ENCODE results near the gene SORBS1.

The SORBS1 gene

GRCh38 chr10:95513941-95514392 is 47.2 kb downstream of the SORBS1 start:
- no peak for DNase-seq (ENCODE audit: low read depth)

GRCh38 chr10:95513008-95513589 is 48.1 kb downstream of the SORBS1 start:
- DNase-seq (ENCODE audit: low read depth): no peak

- no peak for DNase-seq (ENCODE audit: low read depth)
Measured at GRCh38 chr10:95511314-95511713, 49.9 kb downstream of the SORBS1 start.

GRCh38 chr10:95509251-95509650 is 51.9 kb downstream of the SORBS1 start:
- no peak for DNase-seq (ENCODE audit: low read depth)

GRCh38 chr10:95508730-95509129 is 52.4 kb downstream of the SORBS1 start:
- DNase-seq (ENCODE audit: low read depth): no peak

GRCh38 chr10:95506056-95506737 is 55.0 kb downstream of the SORBS1 start:
- no peak for DNase-seq (ENCODE audit: low read depth)

GRCh38 chr10:95505641-95506040 is 55.5 kb downstream of the SORBS1 start:
- DNase-seq (ENCODE audit: low read depth): no peak

- no peak for DNase-seq (ENCODE audit: low read depth)
Measured at GRCh38 chr10:95505084-95505610, 56.0 kb downstream of the SORBS1 start.

GRCh38 chr10:95504246-95504691 is 56.9 kb downstream of the SORBS1 start:
- DNase-seq (ENCODE audit: low read depth): no peak

- no peak for DNase-seq (ENCODE audit: low read depth)
Measured at GRCh38 chr10:95503526-95503925, 57.6 kb downstream of the SORBS1 start.

- no peak for DNase-seq (ENCODE audit: low read depth)
Measured at GRCh38 chr10:95503001-95503400, 58.2 kb downstream of the SORBS1 start.

GRCh38 chr10:95502377-95502776 is 58.8 kb downstream of the SORBS1 start:
- no peak for DNase-seq (ENCODE audit: low read depth)

GRCh38 chr10:95501203-95502094 is 59.7 kb downstream of the SORBS1 start:
- DNase-seq (ENCODE audit: low read depth): no peak

- no peak for DNase-seq (ENCODE audit: low read depth)
Measured at GRCh38 chr10:95500649-95501048, 60.5 kb downstream of the SORBS1 start.

- no peak for DNase-seq (ENCODE audit: low read depth)
Measured at GRCh38 chr10:95500097-95500496, 61.1 kb downstream of the SORBS1 start.

GRCh38 chr10:95499482-95499989 is 61.6 kb downstream of the SORBS1 start:
- DNase-seq (ENCODE audit: low read depth): no peak

GRCh38 chr10:95496951-95497350 is 64.2 kb downstream of the SORBS1 start:
- DNase-seq (ENCODE audit: low read depth): no peak

GRCh38 chr10:95496246-95496911 is 64.8 kb downstream of the SORBS1 start:
- no peak for DNase-seq (ENCODE audit: low read depth)

GRCh38 chr10:95493862-95494261 is 67.3 kb downstream of the SORBS1 start:
- no peak for DNase-seq (ENCODE audit: low read depth)

GRCh38 chr10:95487994-95488393 is 73.2 kb downstream of the SORBS1 start:
- no peak for DNase-seq (ENCODE audit: low read depth)

- no peak for DNase-seq (ENCODE audit: low read depth)
Measured at GRCh38 chr10:95485056-95485844, 75.9 kb downstream of the SORBS1 start.
